Measurements from ENCODE around the gene CYTH3.
A peak's percentile ranks its signal among the peaks of the same experiment; 100 is the strongest.

Gene CYTH3

DNA sequence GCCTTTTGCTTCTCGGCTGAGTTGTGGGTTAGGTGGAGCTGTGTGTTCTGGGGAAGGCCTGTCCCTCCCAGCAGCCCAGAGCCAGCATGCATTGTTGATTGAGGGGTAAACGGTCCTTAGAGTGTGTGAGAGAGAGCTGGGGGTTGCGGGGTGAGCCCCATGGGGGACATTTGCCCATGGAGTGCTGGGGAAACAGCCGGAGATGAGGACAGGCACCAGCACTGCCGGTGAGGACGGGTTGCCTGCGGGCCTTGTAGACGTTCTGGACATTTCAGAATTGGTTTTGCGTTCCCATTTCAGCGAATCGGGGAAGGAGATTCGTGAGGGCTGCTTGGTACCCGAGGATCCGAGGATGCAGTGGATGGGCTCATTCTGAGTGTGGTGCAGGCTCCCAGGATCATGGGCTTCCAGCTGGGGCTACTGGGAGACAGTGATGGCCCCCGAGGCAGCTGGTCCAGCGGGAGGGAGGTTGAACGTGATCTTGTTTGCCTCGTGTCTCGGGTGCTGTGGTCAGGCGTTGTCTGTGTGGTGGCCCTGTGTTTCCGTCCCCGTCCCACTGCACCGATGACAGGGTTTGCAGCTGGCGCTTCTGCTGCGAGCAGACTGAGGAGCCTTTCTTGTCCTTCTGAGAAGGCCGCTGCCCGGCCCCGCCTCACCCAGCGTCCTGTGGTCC lies 113.9 kb downstream of the CYTH3 start:
- peak overlapping the region; percentile 29 for H3K18ac ChIP-seq (ENCODE audit: low read length)
- no peak overlapping the region for H4K8ac ChIP-seq (ENCODE audit: low read depth, low read length)
- no peak overlapping the region for H3K14ac ChIP-seq (ENCODE audit: low read length)
- no peaks in the 10 kb centered on the region for H3K27me3 ChIP-seq (ENCODE audit: control insufficient read depth in 3 of 3, insufficient read depth in 3 of 3, low read depth in 1 of 3, low read length in 3 of 3)
- peak overlapping the region; percentile 43 for H2BK5ac ChIP-seq (ENCODE audit: low read length)
- no peak overlapping the region for H3K4ac ChIP-seq (ENCODE audit: low read length)
- no peak overlapping the region for H3K4me3 ChIP-seq (ENCODE audit: low read length in 2 of 2)
- H3K9ac ChIP-seq (ENCODE audit: low read depth, low read length, poor library complexity): no peak overlapping the region
- H3K4me1 ChIP-seq (ENCODE audit: control insufficient read depth in 2 of 2, insufficient read depth in 1 of 2, low read depth in 1 of 2, low read length in 2 of 2): no peaks in the 10 kb centered on the region
- peaks cover 36 to 98% of the 10 kb centered on the region in 2 donors for H3K36me3 ChIP-seq (replicated peaks in 1 of 2; ENCODE audit: control insufficient read depth in 2 of 2, insufficient read depth in 2 of 2, low read length in 2 of 2)
- H2BK12ac ChIP-seq (ENCODE audit: low read length): no peak overlapping the region
- no peak overlapping the region for H3K23ac ChIP-seq (ENCODE audit: low read depth, low read length, poor library complexity)
- H2BK120ac ChIP-seq (ENCODE audit: low read depth, low read length): peak overlapping the region; percentile 64
- H2AFZ ChIP-seq (ENCODE audit: low read length): no peak overlapping the region
- no peaks in the 10 kb centered on the region for H3K9me3 ChIP-seq (replicated peaks in 1 of 2; ENCODE audit: control insufficient read depth in 2 of 2, insufficient read depth in 1 of 2, low read depth in 1 of 2, low read length in 2 of 2)
- no peak overlapping the region for H3K4me2 ChIP-seq (ENCODE audit: insufficient read depth, low read length, poor library complexity, severe bottlenecking)
- no peak overlapping the region for H3K27ac ChIP-seq (replicated peaks; ENCODE audit: low read length)
- no CpG with 5 or more reads among the region's 29 CpGs for WGBS, 2 donors (ENCODE audit: extremely low coverage in 2 of 2, insufficient read length in 2 of 2, insufficient replicate concordance in 1 of 2)
- peaks cover 8% of the 10 kb centered on the region for H3K79me1 ChIP-seq (ENCODE audit: low read depth, low read length)
- no peak overlapping the region for H4K91ac ChIP-seq (ENCODE audit: low read depth, low read length, poor library complexity)
- DNase-seq (ENCODE audit: low spot score): no peak
- H2AK5ac ChIP-seq (ENCODE audit: low read depth, low read length): no peak overlapping the region
- no peak overlapping the region for H2BK15ac ChIP-seq (ENCODE audit: low read length)

DNA sequence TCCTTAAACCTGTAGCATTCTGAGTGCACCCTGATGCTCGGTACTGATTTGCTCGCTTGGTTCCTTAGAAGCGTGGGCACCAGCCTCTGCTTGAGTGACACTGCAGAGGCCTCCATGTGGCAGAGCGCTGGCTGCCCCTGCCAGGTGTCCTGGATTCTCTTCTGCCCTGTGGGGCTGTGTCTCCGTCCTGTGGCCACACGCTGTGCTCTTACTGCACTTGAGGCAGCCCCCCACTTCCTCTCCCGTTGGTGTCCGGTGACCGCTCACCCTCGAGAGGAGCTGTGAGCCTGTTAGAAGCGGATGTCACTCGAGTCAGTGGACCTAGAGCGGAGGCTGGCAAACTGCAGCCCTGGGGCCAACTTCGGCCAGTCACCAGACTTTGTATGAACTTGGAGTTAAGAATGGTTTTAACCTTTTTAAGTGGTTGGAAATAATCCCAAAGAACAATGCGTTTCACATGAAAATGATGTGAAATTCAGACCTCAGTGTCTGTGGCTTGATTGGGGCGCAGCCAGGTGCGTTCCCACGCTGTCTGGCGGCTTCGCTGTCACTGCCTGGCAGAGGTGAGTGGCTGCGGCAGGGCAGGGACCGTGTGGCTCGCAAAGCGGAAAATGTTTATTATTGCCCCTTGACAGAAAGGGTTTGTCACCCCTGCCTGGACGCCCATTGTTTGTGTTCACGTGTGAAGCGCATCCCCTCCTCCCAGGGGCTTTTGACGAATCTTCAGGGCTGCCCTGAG lies 114.6 kb downstream of the CYTH3 start:
- WGBS, 2 donors (ENCODE audit: extremely low coverage in 2 of 2, insufficient read length in 2 of 2, insufficient replicate concordance in 1 of 2): no CpG with 5 or more reads among the region's 28 CpGs
- Histone ChIP-seq H3K4ac (ENCODE audit: low read length) (no peak overlapping the region), H3K18ac (ENCODE audit: low read length) (no peak overlapping the region)

DNA sequence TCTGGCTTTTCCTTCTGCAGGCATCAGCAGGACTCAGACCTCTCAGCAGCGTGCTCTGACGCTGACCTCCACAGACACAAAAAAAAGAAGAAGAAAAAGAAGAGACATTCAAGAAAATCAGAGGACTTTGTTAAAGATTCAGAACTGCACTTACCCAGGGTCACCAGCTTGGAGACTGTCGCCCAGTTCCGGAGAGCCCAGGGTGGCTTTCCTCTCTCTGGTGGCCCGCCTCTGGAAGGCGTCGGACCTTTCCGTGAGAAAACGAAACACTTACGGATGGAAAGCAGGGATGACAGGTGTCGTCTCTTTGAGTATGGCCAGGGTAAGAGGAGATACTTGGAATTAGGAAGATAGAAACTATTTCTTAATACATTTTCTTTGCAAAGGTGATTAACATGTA lies 115.7 kb downstream of the CYTH3 start:
- Histone ChIP-seq H3K4me3 (ENCODE audit: low read length in 2 of 2) (no peak overlapping the region), H3K23ac (ENCODE audit: low read depth, low read length, poor library complexity) (no peak overlapping the region), H4K8ac (ENCODE audit: low read depth, low read length) (no peak overlapping the region), H3K18ac (ENCODE audit: low read length) (no peak overlapping the region), H3K79me1 (ENCODE audit: low read depth, low read length) (peaks cover 8% of the 10 kb centered on the region), H2BK120ac (ENCODE audit: low read depth, low read length) (no peak overlapping the region), H2BK5ac (ENCODE audit: low read length) (no peak overlapping the region), H3K4me2 (ENCODE audit: insufficient read depth, low read length, poor library complexity, severe bottlenecking) (no peak overlapping the region), H2BK12ac (ENCODE audit: low read length) (no peak overlapping the region), H2AFZ (ENCODE audit: low read length) (no peak overlapping the region), H3K27me3 (ENCODE audit: control insufficient read depth in 3 of 3, insufficient read depth in 3 of 3, low read depth in 1 of 3, low read length in 3 of 3) (no peaks in the 10 kb centered on the region), H4K91ac (ENCODE audit: low read depth, low read length, poor library complexity) (no peak overlapping the region), H3K36me3 (replicated peaks in 1 of 2; ENCODE audit: control insufficient read depth in 2 of 2, insufficient read depth in 2 of 2, low read length in 2 of 2) (peaks cover 37 to 99% of the 10 kb centered on the region in 2 donors), H3K9ac (ENCODE audit: low read depth, low read length, poor library complexity) (no peak overlapping the region), H3K14ac (ENCODE audit: low read length) (no peak overlapping the region), H3K9me3 (replicated peaks in 1 of 2; ENCODE audit: control insufficient read depth in 2 of 2, insufficient read depth in 1 of 2, low read depth in 1 of 2, low read length in 2 of 2) (no peaks in the 10 kb centered on the region), H2AK5ac (ENCODE audit: low read depth, low read length) (no peak overlapping the region), H3K4ac (ENCODE audit: low read length) (no peak overlapping the region), H3K4me1 (ENCODE audit: control insufficient read depth in 2 of 2, insufficient read depth in 1 of 2, low read depth in 1 of 2, low read length in 2 of 2) (no peaks in the 10 kb centered on the region), H3K27ac (replicated peaks; ENCODE audit: low read length) (no peak overlapping the region), H2BK15ac (ENCODE audit: low read length) (no peak overlapping the region)
- DNase-seq (ENCODE audit: low spot score): no peak
- no CpG with 5 or more reads among the region's 11 CpGs for WGBS, 2 donors (ENCODE audit: extremely low coverage in 2 of 2, insufficient read length in 2 of 2, insufficient replicate concordance in 1 of 2)

More for the DNA sequence above, 114.6 kb downstream of the CYTH3 start:
- H2BK12ac ChIP-seq (ENCODE audit: low read length): no peak overlapping the region
- H3K23ac ChIP-seq (ENCODE audit: low read depth, low read length, poor library complexity): no peak overlapping the region
- no peaks in the 10 kb centered on the region for H3K9me3 ChIP-seq (replicated peaks in 1 of 2; ENCODE audit: control insufficient read depth in 2 of 2, insufficient read depth in 1 of 2, low read depth in 1 of 2, low read length in 2 of 2)
- H3K79me1 ChIP-seq (ENCODE audit: low read depth, low read length): peaks cover 8% of the 10 kb centered on the region
- no peak overlapping the region for H2BK15ac ChIP-seq (ENCODE audit: low read length)
- no peak overlapping the region for H2BK5ac ChIP-seq (ENCODE audit: low read length)
- H3K4me2 ChIP-seq (ENCODE audit: insufficient read depth, low read length, poor library complexity, severe bottlenecking): no peak overlapping the region
- H2AK5ac ChIP-seq (ENCODE audit: low read depth, low read length): no peak overlapping the region
- no peak overlapping the region for H3K4me3 ChIP-seq (ENCODE audit: low read length in 2 of 2)
- no peak overlapping the region for H4K8ac ChIP-seq (ENCODE audit: low read depth, low read length)
- H3K4me1 ChIP-seq (ENCODE audit: control insufficient read depth in 2 of 2, insufficient read depth in 1 of 2, low read depth in 1 of 2, low read length in 2 of 2): no peaks in the 10 kb centered on the region
- no peaks in the 10 kb centered on the region for H3K27me3 ChIP-seq (ENCODE audit: control insufficient read depth in 3 of 3, insufficient read depth in 3 of 3, low read depth in 1 of 3, low read length in 3 of 3)
- no peak for DNase-seq (ENCODE audit: low spot score)
- H3K9ac ChIP-seq (ENCODE audit: low read depth, low read length, poor library complexity): no peak overlapping the region
- H2AFZ ChIP-seq (ENCODE audit: low read length): no peak overlapping the region
- peak overlapping the region; percentile 81 for H4K91ac ChIP-seq (ENCODE audit: low read depth, low read length, poor library complexity)
- no peak overlapping the region for H2BK120ac ChIP-seq (ENCODE audit: low read depth, low read length)
- H3K36me3 ChIP-seq (replicated peaks in 1 of 2; ENCODE audit: control insufficient read depth in 2 of 2, insufficient read depth in 2 of 2, low read length in 2 of 2): peaks cover 32 to 99% of the 10 kb centered on the region in 2 donors
- peak overlapping the region; percentile 47 for H3K14ac ChIP-seq (ENCODE audit: low read length)
- no peak overlapping the region for H3K27ac ChIP-seq (replicated peaks; ENCODE audit: low read length)

DNA sequence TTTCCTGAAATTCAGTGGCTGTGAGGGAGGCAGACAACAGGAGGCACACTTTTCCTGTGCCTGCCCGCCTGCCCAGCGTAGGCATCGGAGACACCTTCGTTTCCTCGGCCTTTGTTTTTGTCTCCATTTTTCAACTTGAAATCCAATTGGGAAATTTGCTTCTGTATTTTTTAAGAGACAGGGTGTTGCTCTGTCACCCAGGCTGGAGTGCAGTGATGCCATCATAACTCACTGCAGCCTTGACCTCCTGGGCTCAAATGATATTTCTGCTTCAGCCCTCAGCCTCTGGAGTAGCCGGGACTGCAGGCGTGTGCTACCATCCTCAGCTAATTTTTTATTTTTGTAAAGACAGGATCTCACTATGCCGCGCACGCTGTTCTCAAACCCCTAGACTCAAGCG lies 116.8 kb downstream of the CYTH3 start:
- no peak overlapping the region for H2AK5ac ChIP-seq (ENCODE audit: low read depth, low read length)
- no peak overlapping the region for H2BK120ac ChIP-seq (ENCODE audit: low read depth, low read length)
- H4K8ac ChIP-seq (ENCODE audit: low read depth, low read length): no peak overlapping the region
- no peak overlapping the region for H3K18ac ChIP-seq (ENCODE audit: low read length)
- no CpG with 5 or more reads among the region's 11 CpGs for WGBS, 2 donors (ENCODE audit: extremely low coverage in 2 of 2, insufficient read length in 2 of 2, insufficient replicate concordance in 1 of 2)
- no peak overlapping the region for H2BK5ac ChIP-seq (ENCODE audit: low read length)
- no peak overlapping the region for H2AFZ ChIP-seq (ENCODE audit: low read length)
- no peak overlapping the region for H3K23ac ChIP-seq (ENCODE audit: low read depth, low read length, poor library complexity)
- H3K4me2 ChIP-seq (ENCODE audit: insufficient read depth, low read length, poor library complexity, severe bottlenecking): no peak overlapping the region
- H4K91ac ChIP-seq (ENCODE audit: low read depth, low read length, poor library complexity): no peak overlapping the region
- DNase-seq (ENCODE audit: low spot score): no peak
- peaks cover 8% of the 10 kb centered on the region for H3K79me1 ChIP-seq (ENCODE audit: low read depth, low read length)
- no peak overlapping the region for H2BK12ac ChIP-seq (ENCODE audit: low read length)
- H3K9me3 ChIP-seq (replicated peaks in 1 of 2; ENCODE audit: control insufficient read depth in 2 of 2, insufficient read depth in 1 of 2, low read depth in 1 of 2, low read length in 2 of 2): no peaks in the 10 kb centered on the region
- H3K9ac ChIP-seq (ENCODE audit: low read depth, low read length, poor library complexity): no peak overlapping the region
- no peaks in the 10 kb centered on the region for H3K4me1 ChIP-seq (ENCODE audit: control insufficient read depth in 2 of 2, insufficient read depth in 1 of 2, low read depth in 1 of 2, low read length in 2 of 2)
- H3K36me3 ChIP-seq (replicated peaks in 1 of 2; ENCODE audit: control insufficient read depth in 2 of 2, insufficient read depth in 2 of 2, low read length in 2 of 2): peaks cover 40 to 99% of the 10 kb centered on the region in 2 donors
- no peak overlapping the region for H3K4ac ChIP-seq (ENCODE audit: low read length)
- H3K14ac ChIP-seq (ENCODE audit: low read length): no peak overlapping the region
- H3K27ac ChIP-seq (replicated peaks; ENCODE audit: low read length): no peak overlapping the region
- no peaks in the 10 kb centered on the region for H3K27me3 ChIP-seq (ENCODE audit: control insufficient read depth in 3 of 3, insufficient read depth in 3 of 3, low read depth in 1 of 3, low read length in 3 of 3)
- H3K4me3 ChIP-seq (ENCODE audit: low read length in 2 of 2): no peak overlapping the region
- no peak overlapping the region for H2BK15ac ChIP-seq (ENCODE audit: low read length)
